Endothelial cell of hepatic sinusoid (primary cell): ENCODE results near the gene CRIP3.

ENCODE experiments used
- in situ Hi-C: cut with HindIII; loops from 2 replicates; pipeline ENCODE4 v1.10.0; 2017; ENCODE audit warnings: low sequenced_read_pairs

The CRIP3 gene

GRCh38 chr6:43307451-43308100 is 1.1 kb downstream of the CRIP3 start:
- in situ Hi-C loops: loop anchor here (10.0 kb wide), 1 partner anchor 383 kb away; the partner anchor contains the start of gene CNPY3

DNA sequence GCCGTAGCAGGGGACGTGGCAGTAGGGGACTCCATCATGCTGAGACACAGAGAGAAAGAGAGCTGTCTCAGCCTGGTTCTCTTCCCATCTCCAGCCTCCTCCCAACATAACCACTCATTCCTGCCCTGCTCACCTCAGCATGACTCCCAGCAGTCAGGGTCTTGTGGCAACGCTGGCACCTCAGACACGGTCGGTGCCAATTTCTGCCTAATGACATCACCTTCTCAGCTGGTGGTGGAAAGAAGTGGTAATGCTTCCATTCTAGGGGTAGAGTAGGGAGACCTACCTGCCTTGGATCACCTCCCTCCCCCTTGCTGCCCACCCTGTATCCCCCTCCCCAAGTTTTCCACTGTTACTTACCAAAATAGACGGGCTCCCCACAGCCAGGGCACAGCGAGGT is 2.5 kb downstream of the CRIP3 start:
- in situ Hi-C loops: loop anchor here (10.0 kb wide), 1 partner anchor 381 kb away; the partner anchor contains the start of gene CNPY3

DNA sequence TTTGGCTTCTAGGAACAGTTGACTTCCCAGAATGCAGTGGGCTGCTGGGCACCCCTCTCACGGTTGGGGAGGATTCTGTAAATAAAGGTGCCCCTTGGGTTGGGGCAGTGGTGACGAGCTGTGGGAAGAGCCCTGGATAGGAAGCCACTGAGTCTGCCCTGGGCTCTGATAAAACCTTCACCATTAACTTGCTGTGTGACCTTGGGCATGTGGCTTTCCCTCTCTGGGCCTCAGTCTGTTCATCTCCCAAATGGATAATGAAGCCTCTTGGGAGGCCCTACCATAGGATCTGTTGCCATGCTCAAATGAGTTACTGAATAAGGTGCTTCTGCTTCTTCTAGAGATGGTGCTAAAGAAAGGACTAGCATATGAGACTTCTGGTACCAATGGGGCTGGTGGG is 3.7 kb downstream of the CRIP3 start:
- in situ Hi-C loops: loop anchor here (5.0 to 10.0 kb wide), 2 partner anchors 43 to 380 kb away; partner anchors contain the start of gene CNPY3

DNA sequence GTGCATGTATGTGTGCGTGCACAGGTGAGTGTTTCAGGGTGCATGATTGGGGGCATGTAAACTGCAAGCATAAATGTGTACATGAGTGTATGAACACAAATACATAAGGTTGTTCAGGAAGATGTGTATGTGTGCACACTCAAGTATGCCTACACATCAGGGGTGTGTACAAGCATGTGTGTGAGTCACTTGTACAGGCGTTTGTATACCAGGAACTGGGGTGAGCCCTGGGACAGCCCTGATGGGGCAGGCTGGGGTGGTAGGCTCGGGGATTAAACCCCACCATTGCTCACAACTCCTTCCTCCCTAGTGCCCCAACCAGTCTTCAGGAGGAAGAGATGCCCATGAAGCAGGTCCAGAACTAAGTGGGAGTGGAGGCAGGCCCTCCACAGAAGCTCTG is 4.3 kb downstream of the CRIP3 start:
- in situ Hi-C loops: loop anchor here (5.0 to 10.0 kb wide), 2 partner anchors 42 to 380 kb away; partner anchors contain the start of gene CNPY3

- in situ Hi-C loops: loop anchor here (5.0 to 10.0 kb wide), 2 partner anchors 42 to 379 kb away; partner anchors contain the start of gene CNPY3
Measured at GRCh38 chr6:43303751-43304331, 4.8 kb downstream of the CRIP3 start.

GRCh38 chr6:43303006-43303405 is 5.6 kb downstream of the CRIP3 start:
- in situ Hi-C loops: loop anchor here (5.0 to 10.0 kb wide), 2 partner anchors 41 to 378 kb away; partner anchors contain the start of gene CNPY3

DNA sequence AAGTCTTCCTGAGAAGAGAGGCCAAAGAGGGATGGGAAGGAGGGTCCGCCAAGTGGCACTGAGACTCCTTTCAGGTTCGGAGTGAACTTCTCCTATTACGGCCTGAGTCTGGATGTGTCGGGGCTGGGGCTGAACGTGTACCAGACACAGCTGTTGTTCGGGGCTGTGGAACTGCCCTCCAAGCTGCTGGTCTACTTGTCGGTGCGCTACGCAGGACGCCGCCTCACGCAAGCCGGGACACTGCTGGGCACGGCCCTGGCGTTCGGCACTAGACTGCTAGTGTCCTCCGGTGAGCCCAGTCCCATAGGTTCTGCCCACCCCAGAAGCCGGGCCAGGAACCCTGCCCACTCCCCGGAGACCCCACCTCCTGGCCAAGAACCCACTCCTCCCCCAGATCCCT is 6.5 kb downstream of the CRIP3 start:
- in situ Hi-C loops: loop anchor here (5.0 to 10.0 kb wide), 2 partner anchors 40 to 377 kb away; partner anchors contain the start of gene CNPY3

DNA sequence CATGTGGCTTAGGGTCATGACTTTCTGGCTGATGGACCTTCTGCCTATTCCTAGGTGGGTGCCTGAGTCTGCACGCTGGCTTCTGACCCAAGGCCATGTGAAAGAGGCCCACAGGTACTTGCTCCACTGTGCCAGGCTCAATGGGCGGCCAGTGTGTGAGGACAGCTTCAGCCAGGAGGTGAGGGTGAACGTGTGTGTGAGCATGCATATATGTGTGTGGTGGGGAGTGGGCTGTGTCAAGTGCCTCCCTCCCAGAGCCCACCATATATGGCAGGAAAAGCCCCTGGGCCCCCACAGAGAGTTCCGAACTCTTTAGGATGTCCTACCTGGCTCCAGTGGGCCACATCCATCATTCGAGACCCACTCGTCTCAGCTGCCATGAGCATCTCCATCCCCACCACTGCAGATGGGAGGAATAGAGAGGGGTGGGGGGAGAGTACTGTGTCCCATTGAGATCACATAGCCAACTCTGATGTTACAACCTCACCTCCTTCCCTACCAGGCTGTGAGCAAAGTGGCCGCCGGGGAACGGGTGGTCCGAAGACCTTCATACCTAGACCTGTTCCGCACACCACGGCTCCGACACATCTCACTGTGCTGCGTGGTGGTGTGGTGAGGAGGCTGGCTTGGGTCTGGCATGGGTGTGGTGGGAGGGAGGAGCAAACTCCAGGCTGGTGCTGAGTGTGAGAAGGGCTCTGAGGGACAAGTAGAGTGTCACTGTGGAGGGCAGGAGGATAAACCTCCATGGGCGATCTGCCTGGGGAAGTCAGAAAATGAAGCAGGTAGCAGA is 7.3 kb downstream of the CRIP3 start:
- in situ Hi-C loops: loop anchor here (5.0 to 10.0 kb wide), 2 partner anchors 39 to 376 kb away; partner anchors contain the start of gene CNPY3

DNA sequence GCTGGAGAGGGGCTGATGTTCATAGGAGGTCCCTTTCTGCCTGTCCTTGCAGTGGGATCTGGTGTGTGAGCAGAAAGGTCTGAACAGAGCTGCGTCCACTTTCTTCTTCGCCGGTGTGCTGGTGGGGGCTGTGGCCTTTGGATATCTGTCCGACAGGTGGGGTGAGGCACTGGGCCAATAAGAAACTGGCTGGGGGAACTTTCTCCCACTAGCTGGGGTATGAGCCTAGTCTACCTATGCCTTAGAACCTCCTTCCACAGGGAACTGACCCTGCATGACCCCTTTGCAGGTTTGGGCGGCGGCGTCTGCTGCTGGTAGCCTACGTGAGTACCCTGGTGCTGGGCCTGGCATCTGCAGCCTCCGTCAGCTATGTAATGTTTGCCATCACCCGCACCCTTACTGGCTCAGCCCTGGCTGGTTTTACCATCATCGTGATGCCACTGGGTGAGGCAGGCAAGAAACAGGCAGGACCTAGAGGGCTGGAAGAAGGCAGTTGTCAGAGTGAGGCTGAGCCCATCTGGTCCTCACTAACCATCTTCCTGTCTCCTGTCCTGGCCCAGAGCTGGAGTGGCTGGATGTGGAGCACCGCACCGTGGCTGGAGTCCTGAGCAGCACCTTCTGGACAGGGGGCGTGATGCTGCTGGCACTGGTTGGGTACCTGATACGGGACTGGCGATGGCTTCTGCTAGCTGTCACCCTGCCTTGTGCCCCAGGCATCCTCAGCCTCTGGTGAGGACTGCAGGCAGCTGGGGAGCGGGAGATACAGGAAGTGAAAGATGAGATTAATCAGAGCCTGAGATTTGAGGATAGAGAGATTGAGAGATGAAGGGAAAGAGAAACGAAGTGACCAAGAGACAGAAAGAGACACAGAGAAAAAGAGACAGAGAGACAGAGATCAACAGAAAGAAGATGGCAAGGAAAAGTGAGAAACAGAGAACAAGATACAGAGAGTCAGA is 9.0 kb downstream of the CRIP3 start:
- in situ Hi-C loops: loop anchor here (5.0 to 10.0 kb wide), 2 partner anchors 37 to 375 kb away; partner anchors contain the start of gene CNPY3

GRCh38 chr6:43298565-43299337 is 9.9 kb downstream of the CRIP3 start:
- in situ Hi-C loops: no loop called here

DNA sequence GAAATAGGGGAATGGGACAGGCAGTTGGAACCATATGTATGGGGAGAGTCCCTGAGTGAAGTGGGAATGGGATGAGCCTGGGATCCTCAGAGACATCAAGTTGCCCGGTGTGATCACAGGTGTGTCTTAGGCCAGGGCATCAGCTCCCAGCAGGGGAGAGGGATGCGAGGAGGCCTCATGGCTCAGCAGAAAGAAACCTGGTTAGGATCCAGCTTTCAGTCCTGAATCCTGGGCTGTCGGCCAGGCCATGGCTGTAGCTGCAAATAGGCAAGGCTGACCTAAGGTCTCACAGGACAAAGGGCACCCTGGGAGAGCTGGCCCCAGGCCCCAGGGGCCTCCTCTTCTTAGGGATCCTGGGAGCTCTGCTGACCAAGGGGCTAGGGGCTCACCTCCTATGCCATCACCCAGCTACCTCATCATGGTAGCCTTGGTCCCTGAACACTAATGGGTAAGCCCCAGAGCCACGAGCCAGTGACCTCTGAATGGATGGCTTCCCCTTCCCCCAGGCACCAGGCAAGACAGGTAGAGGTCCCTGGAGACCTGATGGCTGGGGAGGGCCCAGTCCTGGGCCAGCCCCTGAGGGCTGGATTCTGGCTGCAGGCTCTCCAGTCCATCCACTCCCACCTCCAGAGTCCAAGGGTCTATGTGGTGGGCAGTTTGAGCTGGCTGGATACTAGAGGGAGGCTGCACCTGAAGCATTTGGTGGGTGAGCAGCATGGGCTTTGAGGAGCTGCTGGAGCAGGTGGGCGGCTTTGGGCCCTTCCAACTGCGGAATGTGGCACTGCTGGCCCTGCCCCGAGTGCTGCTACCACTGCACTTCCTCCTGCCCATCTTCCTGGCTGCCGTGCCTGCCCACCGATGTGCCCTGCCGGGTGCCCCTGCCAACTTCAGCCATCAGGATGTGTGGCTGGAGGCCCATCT is 10.7 kb downstream of the CRIP3 start, which contains the start of gene SLC22A7:
Gene SLC22A7, plus strand, starts transcription at position 617 of the 921 bp plus-strand sequence. Its CDS starts 99 bp downstream, at position 716.
- in situ Hi-C loops: no loop called here

GRCh38 chr6:43296780-43297497 is 11.7 kb downstream of the CRIP3 start:
- in situ Hi-C loops: no loop called here

DNA sequence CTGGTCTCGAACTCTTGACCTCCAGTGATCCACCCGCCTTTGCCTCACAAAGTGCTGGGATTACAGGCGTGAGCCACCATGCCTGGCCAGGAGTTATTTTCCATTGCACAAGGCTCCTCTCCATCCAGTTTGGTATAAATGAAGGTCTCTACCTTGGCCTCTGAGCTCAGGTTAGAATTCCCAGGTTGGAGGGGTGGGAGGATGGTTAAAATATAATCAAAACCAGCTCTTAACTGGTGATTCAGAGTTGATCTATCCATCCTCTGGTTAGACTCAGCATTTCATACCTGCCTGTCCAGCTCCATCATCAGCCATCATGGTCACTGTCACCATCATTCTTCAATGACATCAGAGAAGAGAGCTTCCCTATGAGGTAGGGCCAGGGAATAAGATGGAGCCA is 13.2 kb downstream of the CRIP3 start:
- in situ Hi-C loops: no loop called here

- in situ Hi-C loops: no loop called here
Measured at GRCh38 chr6:43294536-43294935, 14.1 kb downstream of the CRIP3 start.

- in situ Hi-C loops: no loop called here
Measured at GRCh38 chr6:43293698-43294097, 14.9 kb downstream of the CRIP3 start.

GRCh38 chr6:43292763-43293318 is 15.8 kb downstream of the CRIP3 start:
- in situ Hi-C loops: no loop called here

- in situ Hi-C loops: no loop called here
Measured at GRCh38 chr6:43292341-43292740, 16.3 kb downstream of the CRIP3 start.
